Measurements from ENCODE around the gene CARS1.

GRCh38 chr11:3002871-3003270, 54.4 kb downstream of the CARS1 start:
- no peak for TF ChIP-seq EZH2 (IDR thresholded peaks at IDR 0.05)
- TF ChIP-seq CTCF (IDR thresholded peaks at IDR 0.05), result no peak
- no peak for TF ChIP-seq EZH2phosphoT487 (IDR thresholded peaks at IDR 0.05)

Measured in neural progenitor cell (in vitro differentiated cells).